H9 (cell line): Measurements from ENCODE around the gene SLC49A4. TPM values are rescaled to one million over a fixed set of nuclear protein-coding genes. Genes with fewer than 3 reads are reported as not detected.

Experiments used
- DNase-seq: peaks from one replicate; pipeline ENCODE4 v3.0.0-alpha.2; 2017
- H2AFZ ChIP-seq: one replicate; pipeline ENCODE4 v1.6.1; 2013; ENCODE audit warnings: mild to moderate bottlenecking, low read length, control low read depth, moderate library complexity
- H2AK5ac ChIP-seq: 2 replicates; pipeline ENCODE4 v1.6.1; 2013; ENCODE audit warnings: low read length, control low read depth, mixed read lengths; ENCODE audit not compliant: insufficient read length
- H2BK120ac ChIP-seq: one replicate; pipeline ENCODE4 v1.6.1; 2013; ENCODE audit warnings: low read depth, mild to moderate bottlenecking, low read length, control low read depth, inconsistent platforms; ENCODE audit not compliant: poor library complexity, severe bottlenecking
- H2BK12ac ChIP-seq: 2 replicates; pipeline ENCODE4 v1.6.1; 2013; ENCODE audit warnings: low read length, control low read depth, mixed read lengths, low read depth; ENCODE audit not compliant: insufficient read length
- H2BK15ac ChIP-seq: 2 replicates; pipeline ENCODE4 v1.6.1; 2013; ENCODE audit warnings: low read depth, low read length, control low read depth
- H2BK20ac ChIP-seq: one replicate; pipeline ENCODE4 v1.6.1; 2013; ENCODE audit warnings: low read depth, mild to moderate bottlenecking, low read length, control low read depth, inconsistent platforms; ENCODE audit not compliant: poor library complexity, severe bottlenecking
- H2BK5ac ChIP-seq: 2 replicates; pipeline ENCODE4 v1.6.1; 2013; ENCODE audit warnings: low read length, control low read depth, mixed read lengths; ENCODE audit not compliant: insufficient read length
- H3K14ac ChIP-seq: 2 replicates; pipeline ENCODE4 v1.6.1; 2013; ENCODE audit warnings: low read length, control low read depth; ENCODE audit not compliant: insufficient read depth
- H3K18ac ChIP-seq: 2 replicates; pipeline ENCODE4 v1.6.1; 2013; ENCODE audit warnings: low read depth, mild to moderate bottlenecking, mixed read lengths, low read length, control low read depth; ENCODE audit not compliant: insufficient read length
- H3K23ac ChIP-seq: 2 replicates; pipeline ENCODE4 v1.6.1; 2013; ENCODE audit warnings: low read length, control low read depth, mixed read lengths, low read depth; ENCODE audit not compliant: insufficient read length
- H3K23me2 ChIP-seq: 2 replicates; pipeline ENCODE4 v1.6.1; 2013; ENCODE audit warnings: low read depth, mild to moderate bottlenecking, mixed read lengths, low read length, control low read depth; ENCODE audit not compliant: insufficient read length, poor library complexity, severe bottlenecking
- H3K27ac ChIP-seq: 2 replicates; pipeline ENCODE4 v1.5.1; 2013; ENCODE audit warnings: low read length, control low read depth, mixed read lengths, low read depth; ENCODE audit not compliant: insufficient read length
- H3K27me3 ChIP-seq: 2 replicates; pipeline ENCODE4 v1.6.1; 2013; ENCODE audit warnings: low read length, control low read depth, inconsistent platforms; ENCODE audit not compliant: insufficient read depth
- H3K4ac ChIP-seq: 2 replicates; pipeline ENCODE4 v1.6.1; 2013; ENCODE audit warnings: low read depth, mild to moderate bottlenecking, control low read depth, inconsistent platforms, low read length, moderate library complexity
- H3K4me1 ChIP-seq: 2 replicates; pipeline ENCODE4 v1.6.1; 2013; ENCODE audit warnings: low read length, control low read depth, inconsistent platforms; ENCODE audit not compliant: insufficient read depth
- H3K4me2 ChIP-seq: 2 replicates; pipeline ENCODE4 v1.6.1; 2013; ENCODE audit warnings: low read length, control low read depth, mixed read lengths; ENCODE audit not compliant: insufficient read length, insufficient read depth
- H3K56ac ChIP-seq: 2 replicates; pipeline ENCODE4 v1.6.1; 2013; ENCODE audit warnings: low read depth, mild to moderate bottlenecking, mixed read lengths, low read length, control low read depth; ENCODE audit not compliant: insufficient read length
- H3K79me1 ChIP-seq: 2 replicates; pipeline ENCODE4 v1.6.1; 2013; ENCODE audit warnings: low read depth, mild to moderate bottlenecking, moderate library complexity, low read length, control low read depth, inconsistent platforms; ENCODE audit not compliant: insufficient read depth, poor library complexity, severe bottlenecking
- H3K79me2 ChIP-seq: 2 replicates; pipeline ENCODE4 v1.6.1; 2013; ENCODE audit warnings: low read length, control low read depth, inconsistent platforms; ENCODE audit not compliant: insufficient read depth
- H3K9ac ChIP-seq: 2 replicates; pipeline ENCODE4 v1.6.1; 2013; ENCODE audit warnings: low read length, control low read depth, mixed read lengths; ENCODE audit not compliant: insufficient read length; ENCODE audit errors: extremely low read depth
- H3K9me3 ChIP-seq: one replicate; pipeline ENCODE4 v1.6.1; 2013; ENCODE audit warnings: low read depth, low read length, inconsistent platforms; ENCODE audit not compliant: control insufficient read depth
- H3T11ph ChIP-seq: one replicate; pipeline ENCODE4 v1.6.1; 2013; ENCODE audit warnings: mild to moderate bottlenecking, low read length, control low read depth, inconsistent platforms
- H4K20me1 ChIP-seq: one replicate; pipeline ENCODE4 v1.6.1; 2013; ENCODE audit not compliant: control insufficient read depth, insufficient read length, insufficient read depth
- H4K5ac ChIP-seq: 2 replicates; pipeline ENCODE4 v1.6.1; 2013; ENCODE audit warnings: low read depth, mild to moderate bottlenecking, mixed read lengths, low read length, control low read depth; ENCODE audit not compliant: insufficient read length
- H4K8ac ChIP-seq: replicated peaks from 2 replicates; pipeline ENCODE4 v1.6.1; 2013; ENCODE audit warnings: low read length, control low read depth, mixed read lengths, low read depth; ENCODE audit not compliant: insufficient read length
- H4K91ac ChIP-seq: 2 replicates; pipeline ENCODE4 v1.6.1; 2013; ENCODE audit warnings: low read depth, mild to moderate bottlenecking, moderate library complexity, mixed read lengths, low read length, control low read depth; ENCODE audit not compliant: insufficient read length
- H3K27ac Mint-ChIP-seq, 3 experiments: 2 replicates in 2 of 3; 3 replicates in 1 of 3; pipeline ENCODE4 v1.8.0; 2020 to 2021; ENCODE audit warnings: mixed read lengths in 3 of 3, mild to moderate bottlenecking in 1 of 3, moderate library complexity in 1 of 3
- H3K27me3 Mint-ChIP-seq: 2 replicates; pipeline ENCODE4 v1.8.0; 2021; ENCODE audit warnings: low read depth, mild to moderate bottlenecking, moderate library complexity, mixed read lengths
- H3K36me3 Mint-ChIP-seq, 3 experiments: 2 replicates in 2 of 3; 3 replicates in 1 of 3; pipeline ENCODE4 v1.8.0; 2020 to 2021; ENCODE audit warnings: low read depth in 3 of 3, mixed read lengths in 3 of 3; ENCODE audit not compliant: insufficient read depth in 1 of 3
- H3K4me1 Mint-ChIP-seq, 2 experiments: 2 replicates each; pipeline ENCODE4 v1.8.0; 2020; ENCODE audit warnings: mixed read lengths in 2 of 2
- H3K4me3 Mint-ChIP-seq, 2 experiments: 2 replicates in 1 of 2; 3 replicates in 1 of 2; pipeline ENCODE4 v1.8.0; 2020 to 2021; ENCODE audit warnings: mild to moderate bottlenecking in 2 of 2, mixed read lengths in 2 of 2, moderate library complexity in 1 of 2
- H3K9me3 Mint-ChIP-seq, 2 experiments: 2 replicates in 1 of 2; 3 replicates in 1 of 2; pipeline ENCODE4 v1.8.0; 2020; ENCODE audit warnings: mild to moderate bottlenecking in 2 of 2, mixed read lengths in 2 of 2, moderate library complexity in 1 of 2
- CTCF ChIP-seq: fragments of 200-600 bp; sonication (generic); conservative IDR thresholded peaks from 3 replicates; pipeline ENCODE4 v1.8.0; 2021; ENCODE audit warnings: antibody characterized with exemption, mild to moderate bottlenecking
- WGBS: extraction: QIAGEN DNeasy Blood & Tissue Kit; methylation state at CpG from one replicate; pipeline ENCODE4 v1.1.7; 2013; ENCODE audit warnings: missing lambda C conversion rate, low lambda C conversion rate, mixed read lengths; ENCODE audit not compliant: insufficient read length; ENCODE audit errors: extremely low coverage; 5-methylcytosine and 5-hydroxymethylcytosine counted together
- total RNA-seq: library from RNA; stranded (reverse); gene quantifications from 2 replicates; pipeline ENCODE4 v1.2.1, GENCODE V29; 2021

The SLC49A4 gene
- total RNA-seq, 1 experiment from 2014 or later: 10.7 TPM

DNA sequence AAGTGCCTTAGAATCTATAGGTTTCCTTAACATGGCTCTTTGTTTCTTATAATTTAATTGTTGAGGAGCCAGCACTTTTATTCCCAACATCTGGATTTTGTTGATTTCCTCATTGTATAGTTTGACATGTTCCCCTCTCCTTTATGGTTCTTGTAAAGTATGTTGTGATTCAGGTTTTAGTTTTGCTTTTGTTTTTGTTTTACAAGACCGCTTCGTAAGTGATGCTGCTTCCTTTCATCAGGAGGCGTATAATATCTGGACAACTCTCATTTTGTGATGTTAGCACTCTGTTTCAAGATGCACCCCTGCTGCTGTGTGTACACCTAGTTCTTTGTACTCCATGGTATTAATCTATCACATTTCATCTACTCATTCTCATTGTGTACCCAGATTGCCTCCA, 48.7 kb downstream of the SLC49A4 start:
- H3T11ph ChIP-seq: no peak overlapping the region
- H3K79me1 ChIP-seq: no peaks in the 10 kb centered on the region
- Mint-ChIP-seq H3K36me3 (no peaks in the 10 kb centered on the region; a peak in 1 of 7 replicates), H3K4me3 (no peak overlapping the region), H3K4me1 (no peaks in the 10 kb centered on the region; a peak in 1 of 4 replicates), H3K27ac (no peak overlapping the region), H3K9me3 (no peaks in the 10 kb centered on the region), H3K27me3 (no peaks in the 10 kb centered on the region)
- H3K27me3 ChIP-seq: no peaks in the 10 kb centered on the region
- no peaks in the 10 kb centered on the region for H3K79me2 ChIP-seq
- H4K20me1 ChIP-seq: no peaks in the 10 kb centered on the region
- no peak overlapping the region for H3K23ac ChIP-seq
- no peak overlapping the region for H4K5ac ChIP-seq
- H2BK15ac ChIP-seq: no peak overlapping the region
- H3K27ac ChIP-seq: no peak overlapping the region
- H3K4me2 ChIP-seq: no peak overlapping the region
- H2BK5ac ChIP-seq: no peak overlapping the region
- H3K14ac ChIP-seq: no peak overlapping the region
- no peak overlapping the region for H3K4ac ChIP-seq
- no peak overlapping the region for H3K9ac ChIP-seq
- H4K8ac ChIP-seq: no peak overlapping the region
- no peak overlapping the region for H4K91ac ChIP-seq
- no peak overlapping the region for H2AFZ ChIP-seq
- H2BK20ac ChIP-seq: no peak overlapping the region
- no peak overlapping the region for H2BK120ac ChIP-seq
- no peaks in the 10 kb centered on the region for H3K9me3 ChIP-seq
- H2AK5ac ChIP-seq: no peak overlapping the region
- no peak overlapping the region for H3K18ac ChIP-seq
- WGBS: no CpG with 5 or more reads among the region's 3 CpGs
- H2BK12ac ChIP-seq: no peak overlapping the region
- TF ChIP-seq CTCF: no peak
- H3K56ac ChIP-seq: no peak overlapping the region
- no peaks in the 10 kb centered on the region for H3K4me1 ChIP-seq
- no peak for DNase-seq
- no peaks in the 10 kb centered on the region for H3K23me2 ChIP-seq
